GM19468 (cell line): ENCODE measurements around the gene ANKRD45.
"Not testable (repeated sequence)": the region's sequence is repeated elsewhere in the genome, so short reads cannot be mapped to it uniquely, and the experiment has no call there.

ENCODE experiments used
- ATAC-seq: cut with Tn5 transposase; IDR thresholded peaks from one replicate; pipeline ENCODE4 v1.9.1; 2021; ENCODE audit warnings: mild to moderate bottlenecking, moderate library complexity, moderate number of reproducible peaks; ENCODE audit not compliant: unreplicated experiment; ENCODE audit errors: extremely low read depth

The ANKRD45 gene

DNA sequence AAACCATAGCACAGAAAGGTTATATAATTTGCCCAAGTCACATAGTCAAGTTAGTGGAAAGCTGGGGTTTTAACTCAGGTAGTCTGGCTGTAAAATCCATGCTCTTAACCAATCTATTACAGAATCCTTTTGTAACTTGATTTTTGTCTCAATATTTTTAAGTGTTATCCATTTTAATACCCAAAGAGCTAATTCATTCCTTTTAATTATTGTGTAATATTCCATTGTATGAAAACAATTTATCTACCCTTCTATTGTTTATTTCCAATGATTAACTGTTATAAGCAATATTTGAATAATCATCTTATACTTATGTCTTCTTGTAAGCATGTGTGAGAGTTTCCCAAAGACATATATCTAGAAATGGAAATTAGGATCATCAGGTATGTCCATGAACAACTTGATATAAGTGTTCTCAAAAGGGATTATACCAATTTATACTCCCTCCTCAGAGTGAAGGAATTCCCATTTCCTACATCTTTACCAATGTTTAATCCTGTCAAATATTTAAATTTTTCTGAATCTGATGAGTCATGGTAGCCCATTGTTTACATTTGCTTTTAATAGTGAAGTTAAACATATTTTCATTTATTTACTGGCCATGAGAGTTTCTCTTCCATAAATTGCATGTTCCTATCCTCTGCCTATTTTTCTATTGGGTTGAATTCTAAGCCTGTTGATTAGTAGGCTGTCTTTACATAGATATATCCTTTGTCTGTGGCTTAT is 20.6 kb downstream of the ANKRD45 start:
- no peak for ATAC-seq

DNA sequence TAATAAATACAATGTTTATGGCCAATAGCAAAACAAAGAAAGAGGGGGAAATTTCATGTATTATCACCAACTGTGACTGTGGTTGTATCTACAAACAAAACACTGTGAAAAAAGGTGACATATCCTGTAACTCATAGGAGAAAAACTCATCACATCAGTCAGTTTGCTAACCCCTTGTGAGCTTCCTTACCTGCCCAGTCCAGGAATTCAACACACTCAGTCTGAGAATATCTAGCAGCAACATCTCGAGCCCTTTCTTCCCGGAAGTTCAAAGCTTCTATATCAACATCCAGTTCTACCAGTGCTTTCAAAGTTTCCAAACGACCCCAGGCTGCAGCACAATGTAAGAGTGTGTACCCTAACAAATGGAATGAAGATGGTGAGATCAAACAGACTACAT is 23.0 kb downstream of the ANKRD45 start:
- ATAC-seq = no peak

DNA sequence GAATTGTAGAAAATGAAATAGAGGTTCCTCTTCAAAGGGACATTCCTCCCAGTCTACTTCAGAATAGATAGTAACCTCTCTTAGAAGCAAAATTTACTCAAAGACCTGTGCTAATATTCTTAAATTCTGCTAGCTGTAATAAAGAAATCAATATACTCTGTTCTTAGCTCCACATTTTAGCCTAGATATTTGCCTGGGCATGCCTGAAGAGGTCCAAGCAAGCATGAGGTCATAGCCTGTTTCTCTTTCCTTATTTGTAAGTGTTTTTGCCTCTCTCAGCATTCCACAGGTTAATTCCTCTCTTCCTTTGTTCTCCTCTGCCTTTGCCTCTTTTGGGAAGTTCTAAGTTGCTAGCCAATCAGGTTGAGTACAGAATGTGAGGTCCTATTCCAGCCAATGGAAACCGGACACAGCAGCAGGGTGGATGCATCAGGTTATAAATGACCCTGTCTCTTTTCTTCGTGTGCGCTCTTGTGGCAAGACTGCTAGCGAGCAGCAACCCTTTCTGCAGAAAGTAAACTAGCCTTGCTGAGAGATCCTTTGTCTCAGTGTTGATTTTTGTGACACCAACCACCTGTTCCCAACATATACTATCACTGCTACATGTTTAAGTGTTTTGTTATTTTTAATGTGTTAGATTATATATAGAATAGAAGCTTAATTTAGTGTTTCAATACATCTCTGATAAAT is 27.1 kb downstream of the ANKRD45 start:
- ATAC-seq = not testable (repeated sequence)

DNA sequence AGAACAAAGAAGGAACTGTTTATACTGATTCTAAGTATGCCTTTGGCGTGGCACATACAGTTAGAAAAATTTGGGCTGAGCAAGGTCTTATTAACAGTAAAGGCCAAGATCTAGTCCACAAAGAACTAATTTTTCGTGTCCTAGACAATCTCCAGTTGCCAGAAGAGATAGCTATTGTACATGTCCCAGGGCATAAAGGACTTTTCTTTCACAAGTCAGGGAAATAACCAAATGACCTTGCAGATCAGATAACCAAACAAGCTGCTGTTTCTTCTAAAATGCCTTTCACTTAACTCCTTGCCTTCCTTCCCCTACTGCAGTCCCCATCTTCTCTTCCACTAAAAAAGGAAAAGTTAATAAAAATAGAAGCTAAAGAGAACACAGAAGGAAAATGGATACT is 30.5 kb downstream of the ANKRD45 start:
- no peak for ATAC-seq

DNA sequence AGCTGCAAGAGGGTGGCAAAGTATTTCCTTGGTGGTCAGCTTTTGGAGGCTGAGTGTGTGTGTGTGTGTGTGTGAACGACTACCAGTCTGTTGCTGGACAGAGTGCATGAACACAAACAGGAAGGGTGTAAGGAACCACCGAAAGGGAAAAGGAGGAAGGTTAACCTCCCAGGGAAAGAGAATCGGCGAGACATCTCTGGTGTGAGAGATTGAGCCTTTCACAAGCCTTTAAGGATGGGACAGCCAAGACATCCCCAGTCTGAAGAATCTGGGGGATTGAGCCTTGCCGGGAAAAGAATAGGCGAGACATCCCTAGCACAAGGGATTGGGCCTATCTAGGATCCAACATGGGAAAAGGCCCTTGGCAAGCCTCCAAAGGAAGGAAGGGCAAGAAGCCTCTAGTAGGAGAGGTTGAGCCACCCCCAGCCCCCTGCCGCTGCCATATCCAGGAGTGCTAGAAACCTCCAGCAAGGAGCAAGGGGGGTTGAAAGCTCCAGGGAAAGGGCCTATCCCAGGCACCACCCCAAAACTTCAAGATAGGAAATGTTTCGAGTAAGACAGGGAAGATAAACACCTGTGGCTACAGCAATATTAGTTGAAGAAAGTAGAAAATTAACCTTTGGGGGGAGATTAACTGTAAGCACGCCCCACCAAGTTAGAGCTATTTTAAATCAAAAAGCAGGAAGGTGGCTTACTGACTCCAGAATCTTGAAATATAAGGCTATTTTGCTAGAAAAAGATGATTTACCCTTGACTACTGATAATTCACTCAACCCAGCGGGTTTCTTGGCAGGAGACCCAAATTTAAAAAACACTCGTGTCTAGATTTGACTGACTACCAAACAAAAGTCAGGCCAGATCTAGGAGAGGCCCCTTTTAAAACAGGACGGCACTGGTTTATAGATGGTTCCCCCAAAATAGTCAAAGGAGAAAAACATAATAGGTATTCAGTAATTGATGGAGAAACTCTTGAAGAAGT is 31.3 kb downstream of the ANKRD45 start:
- no peak for ATAC-seq

DNA sequence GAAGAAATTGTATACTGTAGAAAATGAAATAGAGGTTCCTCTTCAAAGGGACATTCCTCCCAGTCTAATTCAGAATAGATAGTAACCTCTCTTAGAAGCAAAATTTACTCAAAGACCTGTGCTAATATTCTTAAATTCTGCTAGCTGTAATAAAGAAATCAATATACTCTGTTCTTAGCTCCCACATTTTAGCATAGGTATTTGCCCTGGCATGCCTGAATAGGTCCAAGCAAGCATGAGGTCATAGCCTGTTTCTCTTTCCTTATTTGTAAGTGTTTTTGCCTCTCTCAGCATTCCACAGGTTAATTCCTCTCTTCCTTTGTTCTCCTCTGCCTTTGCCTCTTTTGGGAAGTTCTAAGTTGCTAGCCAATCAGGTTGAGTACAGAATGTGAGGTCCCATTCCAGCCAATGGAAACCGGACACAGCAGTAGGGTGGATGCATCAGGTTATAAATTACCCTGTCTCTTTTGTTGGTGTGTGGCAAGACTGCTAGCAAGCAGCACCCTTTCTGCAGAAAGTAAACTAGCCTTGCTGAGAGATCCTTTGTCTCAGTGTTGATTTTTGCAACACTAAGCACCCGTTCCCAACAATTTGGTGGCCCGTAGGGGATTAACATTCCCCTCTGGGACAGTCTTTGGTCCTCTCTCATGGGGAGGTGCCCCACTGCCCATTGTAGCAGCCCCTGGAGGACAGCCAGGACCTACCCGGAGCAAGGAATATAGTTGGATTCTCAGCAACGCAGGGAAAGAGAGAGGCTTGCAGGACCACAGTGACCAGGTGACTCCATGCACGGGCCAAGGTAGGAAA is 32.2 kb downstream of the ANKRD45 start:
- not testable (repeated sequence) for ATAC-seq

DNA sequence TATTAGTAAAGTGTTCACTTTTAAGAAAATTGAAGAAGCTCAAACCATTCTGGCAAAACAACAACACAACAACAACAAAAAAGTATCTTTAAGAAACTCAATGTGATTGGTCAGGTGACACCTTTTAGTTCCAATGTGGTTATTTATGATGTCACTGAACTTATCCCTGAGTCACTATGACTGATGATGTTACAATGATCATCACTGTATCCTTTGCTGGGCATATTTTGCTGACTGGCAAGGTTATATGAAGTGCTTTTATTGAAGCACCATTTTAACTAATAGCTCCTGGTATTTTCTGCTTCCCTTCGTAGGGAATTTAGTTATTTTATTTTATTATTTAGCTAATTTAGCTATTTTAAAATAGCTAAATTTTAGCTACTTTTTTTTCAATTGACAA is 34.5 kb downstream of the ANKRD45 start, which contains the start of gene TEX50:
Gene TEX50 (plus strand): TSS at position 223 of the 400 bp plus-strand sequence. CDS start 184 bp downstream, outside the sequence.
- no peak for ATAC-seq

DNA sequence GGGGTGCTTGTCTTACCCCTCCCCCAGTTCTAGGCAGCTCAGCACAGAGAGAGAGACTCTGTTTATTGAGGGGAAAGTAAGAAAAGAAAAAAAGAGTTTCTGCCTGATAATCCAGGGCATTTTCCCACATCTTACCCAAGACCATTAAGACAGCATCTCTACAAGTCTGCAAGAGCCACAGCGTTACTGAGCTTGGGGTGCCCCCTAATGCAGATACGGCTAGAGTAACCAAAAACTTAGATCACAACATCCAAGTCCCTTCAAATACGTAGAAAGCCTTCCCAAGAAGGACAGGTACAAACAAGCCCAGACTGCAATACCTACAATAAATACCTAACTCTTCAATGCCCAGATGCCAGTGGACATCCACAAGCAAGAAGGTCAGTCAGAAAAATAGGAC is 40.8 kb downstream of the ANKRD45 start:
- no peak for ATAC-seq

DNA sequence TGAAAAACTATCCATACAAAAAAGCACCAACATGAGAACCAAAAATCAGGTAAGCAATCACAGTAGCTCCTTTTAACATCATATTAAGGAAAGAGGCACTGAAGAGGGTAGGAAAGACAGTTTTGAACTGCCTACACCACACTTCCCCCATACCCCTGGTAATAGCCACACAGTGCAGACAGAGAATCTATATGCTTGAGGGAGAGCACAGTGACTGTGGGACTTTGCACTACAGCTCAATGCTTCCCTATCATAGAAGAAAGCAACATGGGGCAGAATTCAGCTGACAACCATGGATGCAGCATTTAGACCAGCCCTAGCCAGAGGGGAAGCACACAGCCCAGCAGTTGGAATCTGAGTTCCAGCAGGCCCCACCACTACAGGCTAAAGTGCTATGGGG is 42.4 kb downstream of the ANKRD45 start:
- ATAC-seq = no peak

DNA sequence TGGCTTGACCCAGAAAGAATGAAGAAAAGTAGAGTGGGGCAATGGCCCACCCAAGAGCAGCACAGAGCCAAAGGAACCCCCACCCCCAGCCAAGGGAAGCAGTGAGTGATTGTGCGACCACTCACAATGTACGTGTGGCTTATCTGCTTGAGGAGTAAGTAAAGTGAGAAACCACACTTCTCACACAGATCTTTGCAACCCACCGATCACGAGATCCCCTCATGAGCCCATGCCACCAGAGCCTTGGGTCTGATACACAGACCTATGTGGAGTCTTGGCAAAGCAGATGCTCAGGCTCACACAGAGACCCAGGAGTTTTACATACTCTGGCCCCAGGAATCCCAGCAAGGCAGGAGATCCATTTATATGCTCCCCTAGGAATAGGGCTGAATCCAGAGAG is 52.8 kb downstream of the ANKRD45 start:
- ATAC-seq = no peak

DNA sequence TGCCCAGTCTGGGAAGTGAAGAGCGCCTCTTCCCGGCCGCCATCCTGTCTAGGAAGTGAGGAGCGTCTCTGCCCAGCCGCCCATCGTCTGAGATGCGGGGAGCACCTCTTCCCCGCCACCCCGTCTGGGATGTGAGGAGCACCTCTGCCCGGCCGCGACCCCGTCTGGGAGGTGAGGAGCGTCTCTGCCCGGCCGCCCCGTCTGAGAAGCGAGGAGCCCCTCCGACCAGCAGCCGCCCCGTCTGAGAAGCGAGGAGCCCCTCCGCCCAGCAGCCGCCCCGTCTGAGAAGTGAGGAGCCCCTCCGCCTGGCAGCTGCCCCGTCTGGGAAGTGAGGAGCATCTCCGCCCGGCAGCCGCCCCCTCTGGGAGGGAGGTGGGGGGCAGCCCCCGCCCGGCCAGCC is 56.6 kb downstream of the ANKRD45 start:
- not testable (repeated sequence) for ATAC-seq

DNA sequence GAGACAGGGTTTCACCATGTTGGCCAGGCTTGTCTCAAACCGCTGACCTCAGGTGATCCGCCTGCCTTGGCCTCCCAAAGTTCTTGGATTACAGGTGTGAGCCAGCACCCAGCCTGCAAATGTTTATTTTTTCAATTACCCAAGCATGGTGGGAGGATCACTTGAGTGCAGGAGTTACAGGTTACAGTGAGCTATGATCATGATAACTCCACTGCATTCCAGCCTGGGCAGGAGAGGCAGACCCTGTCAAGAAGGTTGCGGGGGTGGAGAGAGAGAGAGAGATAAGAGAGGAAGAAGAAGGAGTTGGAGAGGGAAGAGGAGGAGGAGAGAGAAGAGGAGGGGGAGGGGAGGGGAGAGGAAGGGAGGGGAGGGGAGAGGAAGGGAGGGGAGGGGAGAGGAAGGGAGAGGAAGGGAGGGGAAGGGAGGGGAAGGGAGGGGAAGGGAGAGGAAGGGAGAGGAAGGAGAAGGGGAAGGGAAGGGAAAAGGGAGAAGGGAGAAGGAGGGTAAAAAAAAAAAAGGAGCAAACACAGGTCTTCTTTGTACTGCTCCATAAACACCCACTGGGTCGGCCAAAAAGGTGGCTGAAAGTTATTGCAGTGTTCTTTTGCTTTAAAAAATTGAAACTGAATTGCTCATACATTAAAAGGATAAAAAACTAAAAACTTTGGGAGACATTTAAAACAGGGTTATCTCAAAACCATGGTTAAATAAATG is 61.0 kb downstream of the ANKRD45 start:
- ATAC-seq = no peak

DNA sequence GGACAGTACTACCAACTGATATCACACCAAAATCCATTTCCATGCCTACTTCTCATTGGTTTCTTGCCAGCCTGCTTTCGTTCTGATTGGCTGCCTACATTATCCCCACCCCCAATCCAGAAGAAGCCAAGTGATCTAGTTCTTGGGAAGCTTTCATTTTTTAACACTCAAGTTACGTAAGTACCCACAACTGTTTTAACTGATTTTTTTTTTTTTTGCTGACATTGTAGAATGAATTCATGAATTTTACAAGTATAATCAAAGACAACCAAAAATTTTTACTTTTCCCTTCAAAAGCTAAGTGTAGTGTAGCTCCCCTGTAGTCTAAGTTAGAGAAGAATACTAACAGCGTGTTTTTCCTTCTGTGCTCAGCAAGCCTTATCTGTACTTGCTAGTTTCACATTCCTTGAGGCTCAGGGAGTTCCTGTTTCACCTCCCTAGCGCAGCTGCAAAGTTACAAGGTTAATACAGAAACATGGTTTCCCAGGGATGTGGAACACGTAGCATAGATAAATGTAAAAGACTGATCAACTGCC is 66.5 kb downstream of the ANKRD45 start, which contains the start of gene SLC9C2:
Gene SLC9C2 (minus strand): TSS at position 17 of the 536 bp plus-strand sequence. CDS start 1,296 bp downstream, outside the sequence.
- no peak for ATAC-seq

DNA sequence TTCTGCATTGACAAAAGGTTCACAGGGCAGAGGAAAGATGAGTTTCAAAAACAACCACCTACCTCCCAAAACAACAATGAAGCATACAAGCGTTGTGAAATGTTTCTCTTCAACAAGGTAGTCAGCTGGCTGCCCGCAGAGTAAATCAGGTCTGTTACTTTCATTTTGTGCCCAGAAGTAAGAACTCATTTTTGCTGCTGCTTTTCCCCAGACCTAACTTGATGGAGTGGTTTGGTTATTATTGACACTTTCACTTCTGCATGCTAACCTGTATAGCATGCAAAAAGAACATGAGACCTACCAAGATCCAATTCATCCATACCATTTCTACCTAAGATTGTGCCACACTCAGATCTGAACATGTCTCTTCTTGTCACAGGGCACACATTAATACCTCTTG is 68.1 kb downstream of the ANKRD45 start:
- no peak for ATAC-seq

DNA sequence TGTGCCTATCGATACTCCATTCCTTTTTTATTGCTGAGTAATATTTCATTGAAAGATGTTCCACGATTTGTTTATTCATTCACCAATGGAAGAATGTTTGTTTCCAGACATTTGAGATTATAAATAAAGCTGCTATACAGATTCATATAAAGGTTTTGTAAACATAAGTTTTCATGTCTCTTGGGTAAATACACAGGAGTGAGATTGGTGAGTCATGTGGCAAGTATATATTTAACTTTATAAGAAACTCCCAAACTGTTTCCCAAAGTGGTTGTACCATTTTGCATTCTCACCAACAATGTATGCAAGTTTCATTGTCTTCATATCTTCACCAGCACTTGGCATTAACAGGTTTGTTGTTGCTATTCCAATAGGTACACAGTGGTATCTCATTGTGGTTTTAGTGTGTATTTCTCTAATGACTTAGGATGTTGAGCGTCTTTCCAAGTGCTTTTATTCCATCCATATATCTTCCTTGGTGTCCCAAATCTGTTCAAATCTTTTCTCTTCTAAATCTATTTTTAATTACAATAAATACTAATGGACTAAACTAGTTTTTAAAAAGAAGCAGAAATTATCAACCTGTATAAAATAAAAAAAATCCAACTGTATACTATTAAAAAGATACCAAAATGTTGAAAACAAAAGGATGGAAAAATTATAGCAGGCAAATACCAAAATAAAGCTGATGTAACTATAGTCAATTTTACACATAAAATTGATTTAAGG is 73.4 kb downstream of the ANKRD45 start:
- no peak for ATAC-seq

DNA sequence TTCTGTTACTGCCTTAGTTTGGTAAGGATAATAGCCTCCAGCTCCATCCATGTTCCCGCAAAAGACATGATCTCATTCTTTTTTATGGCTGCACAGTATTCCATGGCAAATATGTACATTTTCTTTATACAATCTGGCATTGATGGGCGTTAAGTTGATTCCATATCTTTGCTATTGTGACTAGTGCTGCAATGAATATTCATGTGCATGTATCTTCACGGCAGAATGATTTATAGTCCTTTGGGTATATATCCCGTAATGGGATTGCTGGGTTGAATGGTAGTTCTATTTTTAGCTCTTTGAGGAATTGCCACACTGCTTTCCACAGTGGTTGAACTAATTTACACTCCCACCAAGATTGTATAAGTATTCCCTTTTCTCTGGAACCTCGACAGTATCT is 78.5 kb downstream of the ANKRD45 start:
- not testable (repeated sequence) for ATAC-seq

DNA sequence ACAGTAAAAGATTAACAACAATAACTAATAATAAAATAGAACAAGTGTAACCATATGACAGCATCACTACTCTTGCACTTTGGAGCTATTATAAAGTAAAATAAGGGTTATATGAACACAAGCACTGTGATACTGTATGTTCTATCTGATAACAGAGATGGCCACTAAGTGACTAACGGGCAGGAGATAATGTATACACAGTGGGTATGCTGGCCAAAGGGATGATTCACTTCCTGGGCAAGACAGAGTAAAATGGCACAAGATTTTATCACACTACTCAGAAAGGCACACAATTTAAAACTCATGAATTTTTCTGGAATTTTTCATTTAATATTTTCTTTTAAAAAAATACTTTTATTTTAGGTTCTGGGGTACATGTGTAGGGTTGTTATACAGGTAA is 79.1 kb downstream of the ANKRD45 start:
- no peak for ATAC-seq
